ENCODE measurements around the gene XYLT1. TPM values are rescaled to one million over a fixed set of nuclear protein-coding genes. Genes with fewer than 3 reads are reported as not detected.

The XYLT1 gene
- polyA plus RNA-seq, 1 donor (not counting 4 experiments of a cell fraction or from before 2014, with no cell fraction given) = 4.4 TPM

- H2AFZ ChIP-seq (ENCODE audit: control insufficient read depth, low read length) = no peak overlapping the region
- no peaks in the 10 kb centered on the region for H3K36me3 ChIP-seq (ENCODE audit: control insufficient read depth in 2 of 2, extremely low read depth in 1 of 2, insufficient read depth in 2 of 2, low read length in 2 of 2)
- no peak overlapping the region for H3K4me2 ChIP-seq (ENCODE audit: control insufficient read depth, extremely low read depth, insufficient read depth, low read depth, low read length)
- H3K9me1 ChIP-seq (ENCODE audit: control insufficient read depth, extremely low read depth, insufficient read depth, low read length) = no peaks in the 10 kb centered on the region
- TF ChIP-seq EZH2 (IDR thresholded peaks at IDR 0.05; ENCODE audit: low read length) (no peak), CTCF (optimal IDR thresholded peaks at IDR 0.05 in 1 of 3, IDR thresholded peaks at IDR 0.05 in 1 of 3, conservative IDR thresholded peaks at IDR 0.05 in 1 of 3; ENCODE audit: extremely low read depth in 1 of 3, insufficient read depth in 2 of 3, low read length in 3 of 3) (no peak)
- H3K9ac ChIP-seq (ENCODE audit: control insufficient read depth, extremely low read depth, insufficient read depth, low read length) = no peak overlapping the region
- DNase-seq (ENCODE audit: low read depth, low spot score) (no peak), FAIRE-seq (no peak)
- no peaks in the 10 kb centered on the region for H3K27me3 ChIP-seq (ENCODE audit: control insufficient read depth, extremely low read depth, insufficient read depth, low read length)
- no peaks in the 10 kb centered on the region for H3K9me3 ChIP-seq (ENCODE audit: control insufficient read depth, low read depth, low read length)
- H3K4me1 ChIP-seq (ENCODE audit: control insufficient read depth, extremely low read depth, insufficient read depth, low read length) = no peaks in the 10 kb centered on the region
- no peaks in the 10 kb centered on the region for H3K79me2 ChIP-seq (ENCODE audit: control insufficient read depth, insufficient read depth, low read length)
- dilution Hi-C loops (cut with MboI; ENCODE audit: extremely low pct_ligation_motif_present, low sequenced_read_pairs) = no loop called here
- no peak overlapping the region for H3K27ac ChIP-seq (ENCODE audit: control insufficient read depth, insufficient read depth, low read length)
- H3K4me3 ChIP-seq (ENCODE audit: control insufficient read depth in 2 of 3, extremely low read depth in 1 of 3, insufficient read depth in 2 of 3, low read depth in 1 of 3, low read length in 3 of 3) = no peak overlapping the region
- H4K20me1 ChIP-seq (ENCODE audit: control insufficient read depth, extremely low read depth, insufficient read depth, low read length) = no peaks in the 10 kb centered on the region
Observed at GRCh38 chr16:17212606-17213005, 258.2 kb downstream of the XYLT1 start.

GRCh38 chr16:17211797-17212196 is 259.0 kb downstream of the XYLT1 start:
- Histone ChIP-seq H3K4me3 (ENCODE audit: control insufficient read depth in 2 of 3, extremely low read depth in 1 of 3, insufficient read depth in 2 of 3, low read depth in 1 of 3, low read length in 3 of 3) (no peak overlapping the region), H2AFZ (ENCODE audit: control insufficient read depth, low read length) (no peak overlapping the region), H3K9me3 (ENCODE audit: control insufficient read depth, low read depth, low read length) (no peaks in the 10 kb centered on the region), H3K27ac (ENCODE audit: control insufficient read depth, insufficient read depth, low read length) (no peak overlapping the region), H3K36me3 (ENCODE audit: control insufficient read depth in 2 of 2, extremely low read depth in 1 of 2, insufficient read depth in 2 of 2, low read length in 2 of 2) (no peaks in the 10 kb centered on the region), H4K20me1 (ENCODE audit: control insufficient read depth, extremely low read depth, insufficient read depth, low read length) (no peaks in the 10 kb centered on the region), H3K27me3 (ENCODE audit: control insufficient read depth, extremely low read depth, insufficient read depth, low read length) (no peaks in the 10 kb centered on the region), H3K9me1 (ENCODE audit: control insufficient read depth, extremely low read depth, insufficient read depth, low read length) (no peaks in the 10 kb centered on the region), H3K4me2 (ENCODE audit: control insufficient read depth, extremely low read depth, insufficient read depth, low read depth, low read length) (no peak overlapping the region), H3K4me1 (ENCODE audit: control insufficient read depth, extremely low read depth, insufficient read depth, low read length) (no peaks in the 10 kb centered on the region), H3K79me2 (ENCODE audit: control insufficient read depth, insufficient read depth, low read length) (no peaks in the 10 kb centered on the region), H3K9ac (ENCODE audit: control insufficient read depth, extremely low read depth, insufficient read depth, low read length) (no peak overlapping the region)
- DNase-seq (ENCODE audit: low read depth, low spot score) (no peak), FAIRE-seq (no peak)
- dilution Hi-C loops (cut with MboI; ENCODE audit: extremely low pct_ligation_motif_present, low sequenced_read_pairs) = no loop called here
- TF ChIP-seq EZH2 (IDR thresholded peaks at IDR 0.05; ENCODE audit: low read length) = no peak
- peak; percentile 37 to 63 (median 49) for TF ChIP-seq CTCF (optimal IDR thresholded peaks at IDR 0.05 in 1 of 3, IDR thresholded peaks at IDR 0.05 in 1 of 3, conservative IDR thresholded peaks at IDR 0.05 in 1 of 3; ENCODE audit: extremely low read depth in 1 of 3, insufficient read depth in 2 of 3, low read length in 3 of 3)
